Esophagus squamous epithelium (tissue), 4 donors: ENCODE measurements around the gene TOP2A.

Experiments used
- CTCF ChIP-seq, 6 experiments: fragments of 450-650 bp in 4 of 6; fragments of 200-600 bp in 2 of 6; sonication (generic) in 2 of 6; IDR thresholded peaks; one replicate each; pipeline ENCODE4 v1.5.1; 2016 to 2019; ENCODE audit warnings: antibody characterized with exemption in 6 of 6, mild to moderate bottlenecking in 4 of 6, moderate library complexity in 4 of 6
- POLR2A ChIP-seq, 4 donors: fragments of 450-650 bp; IDR thresholded peaks; one replicate each; pipeline ENCODE4 v1.6.1; 2017; ENCODE audit warnings: antibody characterized with exemption in 4 of 4, mild to moderate bottlenecking in 4 of 4, moderate library complexity in 3 of 4

- no peak for TF ChIP-seq CTCF (IDR thresholded peaks at IDR 0.05)
- TF ChIP-seq POLR2A (IDR thresholded peaks at IDR 0.05): no peak
These were observed 65.4 kb downstream of the TOP2A start for GRCh38 chr17:40352237-40352778.
